Coronary artery (tissue), 2 donors: ENCODE measurements around the gene ATG14.
A peak's percentile ranks its signal among the peaks of the same experiment; 100 is the strongest.

ENCODE experiments used
- DNase-seq: peaks from one replicate; pipeline ENCODE4 v3.0.0-alpha.2; 2017; ENCODE audit warnings: low spot score
- H3K27ac ChIP-seq, 2 donors: fragments of 200-600 bp; sonication (generic); one replicate each; pipeline ENCODE4 v1.5.1; 2016 to 2019
- H3K4me3 ChIP-seq: fragments of 200-600 bp; sonication (generic); 2 replicates; pipeline ENCODE4 v1.5.1; 2016; ENCODE audit warnings: mild to moderate bottlenecking, moderate library complexity
- CTCF ChIP-seq: fragments of 200-600 bp; sonication (generic); IDR thresholded peaks from one replicate; pipeline ENCODE4 v1.5.1; 2019; ENCODE audit warnings: antibody characterized with exemption

Gene ATG14

GRCh38 chr14:55381561-55381960 is 30.1 kb downstream of the ATG14 start:
- no peak for DNase-seq
- peak overlapping the region in 1 of 2 donors; percentile 75 for H3K27ac ChIP-seq
- no peak for TF ChIP-seq CTCF
- H3K4me3 ChIP-seq = no peak overlapping the region

- Histone ChIP-seq H3K4me3 (no peak overlapping the region), H3K27ac (peak overlapping the region in 1 of 2 donors; percentile 75)
- TF ChIP-seq CTCF = no peak
- DNase-seq = no peak
These were observed 30.6 kb downstream of the ATG14 start for GRCh38 chr14:55381040-55381439.

- no peak for TF ChIP-seq CTCF
- H3K4me3 ChIP-seq = no peak overlapping the region
- H3K27ac ChIP-seq = no peak overlapping the region
- no peak for DNase-seq
These were observed 34.4 kb downstream of the ATG14 start for GRCh38 chr14:55377236-55377635.

DNA sequence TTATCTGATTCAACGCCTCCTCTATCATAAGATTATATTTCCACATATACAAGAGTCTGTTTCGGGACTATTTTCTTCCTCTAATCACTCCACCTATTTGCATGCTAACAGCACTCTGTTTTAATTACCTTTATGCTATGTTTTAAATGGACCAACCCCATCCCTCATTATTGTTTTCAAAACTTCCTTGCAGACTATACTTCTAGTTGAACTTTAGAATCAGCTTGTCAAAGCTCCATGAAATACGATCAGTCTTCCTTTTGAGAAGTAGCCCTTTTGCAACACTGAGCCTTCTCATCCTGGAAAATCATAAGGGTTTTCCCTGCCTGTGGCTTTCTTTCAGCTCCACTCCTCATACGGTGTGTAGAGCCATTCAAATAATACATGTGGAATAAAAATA is 36.9 kb downstream of the ATG14 start:
- no peak for TF ChIP-seq CTCF
- no peak overlapping the region for H3K27ac ChIP-seq
- no peak overlapping the region for H3K4me3 ChIP-seq
- DNase-seq = no peak

DNA sequence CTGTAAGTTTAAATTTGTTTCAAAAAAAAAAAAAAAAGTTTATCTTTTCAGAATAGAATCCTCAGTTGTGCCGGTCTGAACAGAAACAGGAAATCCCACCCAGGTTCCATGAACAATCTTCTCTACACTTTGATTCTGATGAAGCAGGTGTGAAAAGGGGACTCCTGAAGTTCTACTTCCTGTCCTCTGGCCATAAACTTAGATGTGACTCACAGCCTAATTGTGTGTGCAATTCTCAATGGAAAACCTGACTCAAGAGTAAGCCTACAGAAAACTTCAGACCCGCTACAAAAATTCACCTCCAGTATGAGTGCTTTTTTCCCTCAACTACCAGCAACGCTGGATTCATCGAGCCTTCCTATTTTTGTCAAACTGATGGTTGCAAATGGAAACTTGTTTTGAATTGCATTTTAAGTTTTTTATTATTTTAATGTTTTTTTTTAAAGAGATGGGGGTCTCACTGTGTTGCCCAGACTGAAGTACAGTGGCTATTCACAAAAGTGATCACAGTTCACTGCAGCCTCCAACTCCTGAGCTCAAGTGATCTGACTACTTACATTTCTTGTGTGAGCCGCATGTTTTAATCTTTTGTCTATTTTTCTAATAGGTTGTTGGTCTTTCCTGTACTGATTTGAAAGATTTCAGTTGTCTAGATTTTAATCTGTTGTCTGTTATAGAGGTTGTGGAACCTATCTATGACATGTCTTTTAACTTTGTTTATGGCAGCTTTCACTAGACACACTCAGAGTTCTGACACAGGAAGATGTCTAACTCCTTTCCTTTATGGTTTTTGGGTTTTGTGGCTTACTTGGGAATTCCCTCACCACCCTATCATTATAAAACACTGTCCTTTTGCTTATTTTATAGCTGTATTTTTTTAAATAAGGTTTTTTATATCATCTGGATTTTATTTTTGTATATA is 37.6 kb downstream of the ATG14 start:
- DNase-seq = no peak
- no peak overlapping the region for H3K27ac ChIP-seq
- TF ChIP-seq CTCF = no peak
- H3K4me3 ChIP-seq = no peak overlapping the region

DNA sequence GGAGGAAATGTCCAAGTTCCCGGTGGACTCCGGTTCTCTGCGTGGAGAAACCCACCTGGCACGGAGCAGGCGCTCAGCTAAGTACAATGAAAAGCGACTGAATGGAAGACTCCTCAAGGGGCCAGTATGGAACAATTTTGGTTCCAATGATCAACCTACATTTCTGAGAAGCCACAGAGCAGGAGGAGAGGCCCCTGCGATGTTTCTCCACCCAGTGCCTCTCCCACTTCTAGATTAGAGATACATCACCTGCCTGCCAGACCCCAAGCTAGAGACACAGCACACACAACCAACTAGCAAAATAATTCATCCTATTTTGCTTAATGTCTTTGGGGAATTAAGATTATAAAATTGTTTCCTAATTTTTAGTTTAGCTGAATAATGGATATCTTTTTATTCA is 38.8 kb downstream of the ATG14 start:
- TF ChIP-seq CTCF = no peak
- Histone ChIP-seq H3K27ac (no peak overlapping the region), H3K4me3 (no peak overlapping the region)
- no peak for DNase-seq

- H3K4me3 ChIP-seq = no peak overlapping the region
- no peak for TF ChIP-seq CTCF
- no peak overlapping the region for H3K27ac ChIP-seq
- no peak for DNase-seq
These were observed 39.2 kb downstream of the ATG14 start for GRCh38 chr14:55372423-55372822.
